Measurements from ENCODE around the gene PIGB. TPM values are rescaled to one million over a fixed set of nuclear protein-coding genes. Genes with fewer than 3 reads are reported as not detected.
"Not testable (repeated sequence)": the region's sequence is repeated elsewhere in the genome, so short reads cannot be mapped to it uniquely, and the experiment has no call there.

Gene PIGB
- 12.6 and 15.4 TPM in 2 replicates for total RNA-seq

DNA sequence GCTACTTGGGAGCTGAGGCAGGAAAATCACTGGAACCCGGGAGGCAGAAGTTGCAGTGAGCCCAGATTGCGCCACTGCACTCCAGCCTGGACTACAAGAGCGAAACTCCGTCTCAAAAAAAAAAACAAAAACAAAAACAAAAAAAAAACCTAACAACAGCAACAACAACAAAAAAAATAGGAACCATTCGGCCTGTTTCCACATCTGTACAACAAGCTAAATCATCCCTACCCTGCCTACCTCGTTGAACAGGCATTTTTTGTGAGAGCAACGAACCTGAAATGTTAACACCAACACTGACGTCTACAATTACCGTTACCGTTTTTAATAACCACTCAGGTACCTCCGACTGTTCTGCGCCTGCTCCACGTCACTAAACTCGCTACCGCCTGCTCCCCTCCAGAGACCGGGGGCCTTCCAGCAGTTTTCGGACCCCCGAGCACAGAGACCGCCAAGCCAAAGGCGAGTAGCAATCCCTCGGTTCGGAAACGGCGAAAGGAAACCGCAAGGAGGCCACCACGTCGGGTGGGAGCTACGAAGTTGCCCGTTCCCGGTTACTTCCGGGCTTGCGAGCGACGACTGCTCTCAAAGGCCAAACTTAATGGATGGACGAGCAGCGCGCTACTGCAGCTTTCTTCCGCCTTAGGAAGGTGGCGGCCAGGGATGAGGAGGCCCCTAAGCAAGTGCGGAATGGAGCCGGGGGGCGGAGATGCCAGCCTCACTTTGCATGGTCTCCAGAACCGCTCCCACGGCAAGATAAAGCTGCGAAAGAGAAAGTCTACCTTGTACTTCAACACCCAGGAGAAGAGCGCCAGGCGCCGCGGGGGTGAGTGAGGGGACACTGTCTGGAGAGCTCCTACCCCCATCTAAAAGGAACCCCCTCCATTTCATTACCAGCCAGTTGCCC is at the start of gene PIGB, which contains the start of gene PIGBOS1:
Gene PIGB (plus strand): TSS at position 635 of the 907 bp plus-strand sequence. CDS start 29 bp downstream, at position 664.
Gene PIGBOS1 (minus strand): TSS at position 536 of the 907 bp plus-strand sequence. CDS start 1,331 bp downstream, outside the sequence.
- DNase-seq = peak; percentile 93

DNA sequence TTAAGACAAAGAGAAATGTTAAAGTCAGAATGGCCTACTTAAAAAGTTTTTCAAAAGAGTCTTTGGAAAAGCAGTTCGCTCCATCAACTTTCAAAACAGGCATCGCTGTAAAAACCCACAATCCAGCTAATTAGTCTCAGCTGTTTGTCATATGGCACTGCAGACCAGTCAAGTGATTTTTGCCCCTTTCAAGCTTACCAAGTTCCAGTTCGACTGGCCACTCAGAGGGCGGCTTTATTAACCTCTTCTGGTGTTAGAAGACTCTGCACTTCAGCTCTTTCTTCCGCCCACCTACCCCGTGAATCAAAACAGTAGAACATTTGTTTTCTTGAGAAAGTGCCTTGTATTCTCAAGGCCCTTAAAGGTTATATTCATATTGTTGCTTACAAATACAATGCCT is 48.7 kb upstream of the PIGB start:
- no peak for DNase-seq

DNA sequence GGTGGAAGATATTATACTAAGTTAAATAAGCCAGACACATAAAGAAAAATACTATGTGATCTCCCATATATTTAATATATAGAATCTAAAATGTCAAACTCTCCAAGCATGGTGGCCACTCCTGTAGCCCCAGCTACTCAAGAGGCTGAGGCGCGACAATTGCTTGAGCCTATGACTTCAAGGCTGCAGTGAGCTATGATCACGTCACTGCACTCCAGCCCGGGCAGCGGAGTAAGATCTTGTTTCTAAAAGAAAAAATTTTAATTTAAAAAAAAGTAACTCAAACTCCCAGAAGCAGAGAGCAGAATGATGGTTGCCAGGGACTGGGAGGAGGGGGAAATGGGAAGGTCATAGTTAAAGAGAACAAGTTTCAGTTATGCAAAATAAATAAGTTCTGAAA is 42.7 kb upstream of the PIGB start:
- no peak for DNase-seq

DNA sequence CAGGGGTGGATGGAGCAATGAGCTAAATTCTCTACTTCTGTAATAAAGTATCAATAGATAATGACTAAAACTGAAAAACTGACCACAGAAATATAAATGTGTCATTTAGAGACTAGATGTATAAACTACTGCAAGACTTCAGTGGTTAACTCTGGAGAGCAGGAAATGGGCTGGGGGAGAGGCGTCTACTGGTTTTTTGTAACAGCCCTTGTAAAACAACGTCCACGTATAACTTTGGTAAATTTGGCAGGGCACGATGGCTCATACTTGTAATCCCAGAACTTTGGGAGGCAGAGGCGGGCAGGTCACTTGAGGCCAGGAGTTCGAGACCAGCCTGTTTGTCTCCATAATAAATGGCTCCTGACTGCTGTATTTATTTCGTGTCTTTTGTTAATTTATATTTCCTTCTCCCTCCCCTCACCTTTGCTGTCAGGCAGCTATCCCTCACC is 41.9 kb upstream of the PIGB start:
- no peak for DNase-seq

DNA sequence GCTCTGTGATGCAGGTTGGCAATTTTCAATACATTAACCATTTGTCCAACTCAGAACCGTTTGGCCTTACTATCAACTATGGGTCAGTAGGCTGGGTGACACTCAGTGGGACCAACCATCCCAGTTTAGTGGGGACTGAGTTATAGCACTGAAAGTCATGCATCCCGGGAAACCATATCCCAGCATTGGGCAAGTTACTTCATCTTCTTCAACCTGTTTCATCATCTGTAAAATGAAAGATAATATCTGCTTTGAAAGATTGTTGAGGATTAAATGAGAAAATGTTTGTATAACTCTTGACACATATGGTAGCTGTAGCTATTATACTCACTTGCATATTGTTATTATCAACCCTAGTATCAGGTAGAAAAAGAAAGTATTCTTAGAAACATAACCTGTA is 41.3 kb upstream of the PIGB start:
- DNase-seq = no peak

DNA sequence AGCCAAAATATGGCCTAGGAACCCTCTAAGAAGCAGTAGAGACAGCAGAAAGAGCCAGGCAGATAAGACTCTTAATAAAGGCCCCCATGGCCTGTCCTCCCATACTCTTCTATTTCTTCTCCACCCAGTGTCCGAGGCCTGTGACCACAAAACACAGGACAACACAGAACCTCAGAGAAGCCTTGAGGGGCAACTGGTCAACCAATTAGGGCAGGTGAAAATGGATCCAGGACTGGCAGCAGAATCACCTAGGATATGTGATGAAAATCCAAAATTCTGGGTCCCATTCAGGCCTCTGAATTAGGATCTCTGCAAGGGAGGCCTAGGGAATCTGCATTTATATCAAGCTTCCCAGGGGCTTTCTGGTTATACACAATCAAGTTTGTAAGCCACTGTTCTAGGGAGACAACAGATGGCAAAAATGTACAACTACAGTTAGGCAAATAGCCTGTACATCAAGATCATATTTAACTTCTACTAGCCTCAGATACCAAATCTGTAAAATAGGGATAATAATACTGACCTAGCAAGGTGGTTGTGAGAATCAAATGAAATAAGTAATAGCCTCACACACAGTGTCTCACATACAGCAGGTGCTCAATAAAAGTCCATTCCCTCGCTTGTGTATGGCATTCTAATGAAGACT is 39.8 kb upstream of the PIGB start:
- no peak for DNase-seq

DNA sequence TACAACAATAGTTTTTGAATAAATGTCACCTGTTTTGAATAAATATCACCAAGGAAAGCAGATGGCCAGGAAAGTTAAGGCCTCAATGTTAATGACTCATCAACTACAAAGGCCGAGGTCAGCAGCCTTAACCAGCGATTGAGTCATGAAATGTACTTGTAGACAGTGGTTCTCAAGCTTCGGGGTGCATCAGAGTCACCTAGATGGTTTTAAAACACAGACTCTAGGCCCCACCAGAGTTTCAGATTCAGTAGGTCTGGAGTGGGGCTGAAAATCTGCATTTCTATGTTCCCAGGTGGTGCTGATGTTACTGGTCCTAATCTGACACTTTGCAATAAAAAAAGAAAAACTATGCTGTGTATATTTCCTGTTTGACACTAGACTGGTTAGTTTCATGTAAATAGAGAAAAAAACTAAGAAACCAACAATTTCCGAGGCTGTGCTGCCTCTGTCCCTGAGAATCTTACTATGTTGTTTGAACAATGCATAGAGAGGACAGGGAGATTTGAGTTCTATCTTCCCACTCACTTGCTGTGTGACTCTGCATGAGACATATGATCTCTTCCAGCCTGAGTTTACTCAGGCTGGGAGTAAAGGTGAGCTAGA is 39.2 kb upstream of the PIGB start:
- peak; percentile 91 for DNase-seq

DNA sequence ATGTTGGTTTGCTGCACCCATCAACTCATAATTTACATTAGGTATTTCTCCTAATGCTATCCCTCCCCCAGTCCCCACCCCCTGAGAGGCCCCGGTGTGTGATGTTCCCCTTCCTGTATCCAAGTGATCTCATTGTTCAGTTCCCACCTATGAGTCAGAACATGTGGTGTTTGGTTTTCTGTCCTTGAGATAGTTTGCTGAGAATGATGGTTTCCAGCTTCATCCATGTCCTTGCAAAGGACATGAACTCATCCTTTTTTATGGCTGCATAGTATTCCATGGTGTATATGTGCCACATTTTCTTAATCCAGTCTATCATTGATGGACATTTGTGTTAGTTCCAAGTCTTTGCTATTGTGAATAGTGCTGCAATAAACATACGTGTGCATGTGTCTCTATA is 38.4 kb upstream of the PIGB start:
- DNase-seq = peak; percentile 36

DNA sequence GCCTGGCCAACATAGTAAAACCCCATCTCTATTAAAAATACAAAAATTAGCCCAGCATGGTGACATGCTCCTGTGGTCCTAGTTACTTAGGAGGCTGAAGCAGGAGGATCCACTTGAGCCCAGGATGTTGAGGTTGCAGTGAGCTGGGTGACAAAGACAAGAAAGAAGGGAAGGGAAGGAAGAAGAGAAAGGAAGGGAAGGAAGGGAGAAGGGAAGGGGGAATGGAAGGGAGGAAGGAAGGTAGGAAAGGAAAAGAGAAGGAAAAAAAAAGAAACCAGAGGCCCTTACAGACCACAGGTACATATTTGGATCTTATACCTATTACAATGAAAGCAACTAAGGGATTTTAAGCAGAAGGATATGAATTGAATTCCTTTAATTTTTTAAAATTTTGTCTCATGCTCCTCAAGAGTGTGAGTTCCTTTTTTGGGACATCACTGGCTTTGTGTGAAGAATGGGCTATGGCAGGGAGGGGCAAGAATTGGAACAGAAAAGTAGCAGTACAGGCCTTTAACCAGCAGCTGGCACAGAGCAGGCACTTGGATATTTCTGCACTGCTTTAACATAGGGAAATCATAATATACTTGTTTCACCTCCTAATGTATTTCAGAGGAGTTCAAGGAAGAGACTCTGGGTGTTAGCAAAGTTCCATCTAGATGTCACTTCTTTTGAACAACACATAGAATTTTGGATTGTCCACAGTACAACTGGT is 37.3 kb upstream of the PIGB start:
- peak; percentile 17 for DNase-seq

DNA sequence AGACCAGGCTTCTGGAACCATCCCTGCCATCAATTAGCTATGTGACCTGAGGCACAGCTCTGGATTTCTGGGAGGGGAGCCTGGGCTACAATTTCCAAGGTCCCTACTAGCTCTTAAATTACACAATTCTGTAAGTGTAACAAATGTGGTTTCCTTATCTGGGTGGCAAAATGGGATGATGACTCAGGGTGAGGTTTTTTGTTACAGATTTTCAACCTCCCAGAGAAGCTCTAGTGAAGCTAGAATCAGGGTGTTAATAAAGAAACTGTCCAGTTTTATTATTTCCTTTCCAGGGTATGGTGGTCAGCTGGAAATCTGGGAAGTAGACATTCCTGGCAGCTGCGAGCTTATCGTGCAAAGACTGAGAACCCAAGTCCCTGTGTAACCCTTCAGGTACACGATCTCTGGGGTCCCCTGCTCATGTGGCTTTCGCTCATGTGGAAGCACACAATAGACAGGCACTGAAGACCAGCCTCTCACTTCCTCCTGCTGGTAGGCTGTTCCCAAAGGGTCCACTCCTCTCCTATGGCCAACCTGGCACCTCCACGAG is 36.7 kb upstream of the PIGB start:
- peak; percentile 41 for DNase-seq

DNA sequence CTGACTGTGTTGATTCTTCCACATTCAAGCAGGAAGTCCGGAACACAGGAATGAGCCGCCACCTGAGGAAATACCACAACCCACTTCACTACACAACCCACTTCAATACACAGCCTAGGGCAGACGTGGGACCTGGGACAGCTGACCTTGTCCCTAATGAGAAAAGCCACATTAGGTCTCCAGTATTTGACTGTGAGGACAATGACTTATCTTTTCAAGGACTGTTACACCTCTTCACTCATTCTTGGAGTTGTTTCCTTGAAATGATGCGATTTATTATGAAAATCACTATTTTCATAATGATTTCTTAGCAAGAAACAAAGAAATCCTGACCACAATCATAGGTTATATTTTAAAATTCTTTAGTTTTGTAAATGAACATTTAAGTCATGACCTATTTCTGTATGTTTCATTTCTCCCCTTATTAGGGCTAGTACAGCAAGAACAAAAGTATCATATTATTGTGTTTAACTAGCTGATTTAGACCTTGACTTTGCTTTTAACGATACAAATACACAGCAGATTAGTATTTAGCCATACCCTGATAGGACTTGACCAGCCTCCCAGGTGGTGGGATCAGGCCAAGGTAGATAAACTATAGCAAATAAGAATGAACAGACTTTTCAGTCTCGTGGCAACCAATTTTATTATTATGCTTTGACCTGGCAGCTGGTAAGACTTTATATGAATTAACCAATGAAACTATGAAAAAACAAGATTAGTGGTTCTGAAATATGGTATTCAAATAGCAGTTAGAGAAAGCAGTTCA is 35.5 kb upstream of the PIGB start:
- DNase-seq = peak; percentile 29

DNA sequence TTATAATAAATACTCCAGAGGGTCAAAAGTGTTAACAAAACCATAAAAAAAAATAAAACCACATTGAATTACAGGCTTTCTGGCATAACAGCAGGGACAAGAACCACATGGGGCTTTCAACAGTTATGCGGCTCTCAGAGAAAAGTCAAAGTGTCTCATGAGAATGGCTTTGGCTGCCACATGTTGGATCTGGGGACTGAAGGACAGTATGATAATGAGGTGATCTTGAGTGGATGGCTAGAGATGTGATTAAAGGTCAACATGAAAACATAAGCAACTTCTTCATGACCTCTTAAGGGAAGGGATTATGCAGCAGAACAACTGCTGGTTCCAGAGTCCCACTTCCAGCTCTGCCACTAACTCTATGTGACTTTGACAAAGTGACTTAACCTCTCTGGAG is 34.6 kb upstream of the PIGB start:
- DNase-seq = no peak

DNA sequence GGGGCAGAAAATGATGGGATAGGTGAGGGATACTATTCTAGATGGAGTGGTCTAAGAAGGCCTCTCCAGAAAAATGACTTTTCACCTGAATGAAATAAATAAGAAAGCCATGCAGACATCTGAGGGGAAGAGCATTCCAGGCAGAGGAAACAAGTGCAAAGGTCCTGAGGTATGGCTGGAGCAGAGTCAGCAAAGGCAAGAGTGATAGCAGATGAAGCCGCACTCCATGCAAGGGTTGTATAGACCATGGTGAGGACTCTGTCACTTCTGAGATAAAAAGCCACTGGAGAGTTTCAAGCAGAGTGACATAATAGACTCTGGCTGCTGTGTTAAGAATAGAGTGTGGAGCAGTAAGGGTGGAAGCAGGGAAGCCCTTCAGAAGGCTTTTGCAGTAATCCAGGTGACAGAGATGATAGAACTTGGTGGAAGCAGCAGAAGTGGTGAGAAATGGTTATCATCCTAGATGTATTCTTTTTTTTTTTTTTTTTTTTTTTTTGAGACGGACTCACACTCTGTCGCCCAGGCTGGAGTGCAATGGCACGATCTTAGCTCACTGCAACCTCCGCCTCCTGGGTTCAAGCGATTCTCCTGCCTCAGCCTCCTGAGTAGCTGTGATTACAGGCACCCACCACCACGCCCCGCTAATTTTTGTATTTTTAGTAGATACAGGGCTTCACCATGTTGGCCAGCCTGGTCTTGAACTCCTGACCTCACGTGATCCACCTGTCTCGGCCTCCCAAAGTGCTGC is 32.4 kb upstream of the PIGB start:
- not testable (repeated sequence) for DNase-seq

DNA sequence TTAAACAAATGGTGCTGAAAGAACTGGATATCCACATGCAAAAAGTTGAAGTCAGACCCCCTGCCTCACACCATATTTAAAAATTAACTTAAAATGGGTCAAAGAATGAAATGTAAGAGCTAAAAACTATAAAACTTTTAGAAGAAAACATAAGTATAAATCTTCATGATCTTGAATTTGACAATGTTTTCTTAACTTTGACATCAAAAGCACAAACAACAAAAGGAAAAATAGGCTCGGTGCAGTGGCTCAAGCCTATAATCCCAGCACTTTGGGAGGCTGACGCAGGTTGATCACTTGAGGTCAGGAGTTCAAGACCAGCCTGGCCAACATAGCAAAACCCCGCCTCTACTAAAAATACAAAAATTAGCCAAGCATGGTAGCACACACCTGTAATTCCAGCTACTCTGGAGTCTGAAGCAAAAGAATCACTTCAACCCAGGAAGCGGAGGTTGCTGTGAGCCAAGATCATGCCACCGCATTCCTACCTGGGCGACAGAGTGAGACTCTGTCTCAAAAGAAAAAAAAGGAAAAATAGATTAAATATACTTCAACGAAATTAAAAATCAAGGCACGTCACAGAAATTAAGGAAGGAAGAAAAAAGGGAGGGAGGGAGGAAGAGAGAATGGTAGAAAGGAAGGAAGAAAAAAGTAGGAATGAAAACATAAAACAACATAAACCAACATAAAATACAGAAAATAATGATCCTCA is 30.9 kb upstream of the PIGB start:
- no peak for DNase-seq

DNA sequence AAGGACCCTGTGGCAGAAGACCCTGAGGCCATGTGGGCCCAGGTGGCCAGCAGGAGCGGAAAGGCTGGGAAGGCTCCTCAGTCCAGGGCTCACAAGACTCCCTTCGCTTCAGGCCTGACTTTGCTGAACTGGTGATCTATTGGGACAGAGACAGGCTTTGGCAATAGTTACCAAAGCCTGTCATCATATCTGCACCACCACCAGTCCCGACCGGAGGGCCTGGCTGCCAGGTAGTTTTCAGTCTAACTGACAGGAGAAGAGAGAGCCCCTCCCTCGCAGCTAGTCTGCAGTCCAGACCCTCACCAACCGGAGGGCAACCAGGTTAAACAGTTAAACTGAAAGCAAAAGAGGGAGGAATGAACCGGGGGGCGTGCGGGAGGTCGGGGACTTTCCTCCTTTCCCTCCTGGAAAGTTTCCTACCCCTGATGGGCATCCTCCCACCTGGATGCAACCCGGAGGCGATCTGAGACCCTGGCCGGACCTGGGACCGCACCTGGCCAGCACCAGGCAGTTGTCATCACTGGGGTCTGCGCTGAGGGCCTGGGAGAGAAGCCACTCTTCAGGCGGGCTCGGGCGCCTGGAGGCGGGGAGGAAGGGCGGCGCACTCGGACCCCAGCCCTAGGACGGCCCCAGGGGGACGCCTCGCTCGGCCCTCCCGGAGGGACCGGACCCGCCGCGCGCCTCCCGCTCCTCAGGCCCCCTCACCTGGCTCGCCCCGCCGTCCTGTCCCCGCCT is 29.8 kb upstream of the PIGB start:
- peak; percentile 40 for DNase-seq

DNA sequence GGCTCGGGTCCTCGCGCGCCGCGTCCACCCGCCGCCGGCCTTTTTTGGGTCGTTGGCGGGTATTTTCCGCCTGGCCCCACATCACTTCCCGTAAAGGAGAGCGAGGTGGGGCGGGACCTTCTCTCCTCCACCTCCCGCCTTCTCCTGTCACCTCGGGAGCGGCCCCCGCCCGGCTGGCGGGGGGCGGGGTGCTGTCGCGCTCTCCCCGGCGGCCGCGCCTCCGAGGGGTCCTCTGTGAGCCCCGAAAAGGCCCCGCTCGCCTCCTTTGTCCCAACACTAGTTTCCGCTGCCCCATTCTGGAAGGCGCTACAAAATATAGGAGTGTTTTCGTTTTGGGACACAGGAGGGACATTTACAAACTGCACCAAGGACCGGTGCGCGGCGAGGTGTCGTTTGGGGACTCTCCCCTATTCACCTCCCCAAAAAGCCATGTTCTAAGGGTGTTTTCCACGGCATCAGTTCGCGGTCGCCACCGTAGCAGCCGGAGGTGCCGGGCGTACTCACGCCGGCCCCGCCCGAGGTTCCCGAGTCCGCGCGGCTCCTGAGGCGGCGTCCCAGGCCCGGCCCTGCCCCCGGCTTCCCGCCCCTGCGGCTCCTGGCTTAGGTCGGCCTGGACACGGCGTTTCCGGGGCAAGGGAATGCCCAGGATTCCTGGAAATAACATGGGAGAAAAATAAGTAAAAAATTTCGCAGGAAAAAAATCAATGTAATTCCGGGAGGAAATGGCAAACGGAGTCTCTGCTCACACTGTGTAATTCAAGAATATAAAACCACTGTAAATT is 29.1 kb upstream of the PIGB start, which contains the start of gene RAB27A:
Gene RAB27A (minus strand): TSS at position 68 of the 782 bp plus-strand sequence. CDS start 54,879 bp downstream, outside the sequence.
- peak; percentile 82 for DNase-seq

DNA sequence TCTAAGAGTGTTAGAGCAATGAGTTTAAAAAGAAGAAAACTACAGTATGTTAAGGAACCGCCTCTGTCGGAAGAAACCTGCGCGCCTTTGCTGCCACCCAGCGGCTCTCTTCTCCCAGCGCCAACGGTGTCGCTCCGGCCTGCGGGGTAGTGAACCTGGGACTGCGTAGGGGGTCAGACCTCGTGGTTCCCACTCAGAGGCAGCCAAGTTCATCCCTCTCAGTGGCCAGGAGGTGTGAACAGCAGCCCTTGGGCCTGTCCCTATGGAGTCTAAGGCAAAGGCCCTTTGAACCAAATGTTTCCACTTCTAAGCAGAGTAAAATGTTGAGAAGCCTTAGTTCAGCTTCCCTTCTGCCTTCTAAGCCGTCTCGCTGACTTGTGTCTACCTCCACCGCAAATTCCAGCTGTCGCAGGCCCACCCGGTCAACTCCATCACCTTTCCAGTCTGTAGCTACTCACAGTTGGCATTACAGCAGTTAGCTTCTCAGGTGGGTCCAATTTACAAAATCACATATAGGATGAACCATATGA is 28.4 kb upstream of the PIGB start:
- DNase-seq = peak; percentile 90

DNA sequence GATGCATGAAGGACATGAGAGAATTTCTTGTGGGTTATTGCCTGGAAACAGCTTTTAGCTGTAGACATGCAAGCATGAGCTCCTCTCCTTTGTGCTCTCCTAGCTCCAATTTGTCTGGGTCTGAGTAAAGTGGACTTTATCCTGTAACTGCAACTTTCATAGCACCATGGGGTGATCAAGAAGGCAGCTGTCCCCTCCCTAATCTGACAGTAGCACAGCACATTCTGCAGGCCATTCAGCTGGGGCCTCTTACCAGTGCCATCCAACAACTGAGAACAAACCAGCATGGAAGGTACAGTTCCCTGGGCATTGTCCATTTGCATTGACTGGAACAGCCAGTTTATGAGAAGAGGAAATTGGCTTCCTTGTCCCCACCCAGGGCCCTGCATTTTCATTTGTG is 21.7 kb upstream of the PIGB start:
- no peak for DNase-seq
